ENCODE measurements around the gene LSAMP. TPM values are rescaled to one million over a fixed set of nuclear protein-coding genes. Genes with fewer than 3 reads are reported as not detected.

LSAMP gene
- total RNA-seq, 4 donors from 2014 or later: 0.30 to 5.5 (median 1.4) TPM

DNA sequence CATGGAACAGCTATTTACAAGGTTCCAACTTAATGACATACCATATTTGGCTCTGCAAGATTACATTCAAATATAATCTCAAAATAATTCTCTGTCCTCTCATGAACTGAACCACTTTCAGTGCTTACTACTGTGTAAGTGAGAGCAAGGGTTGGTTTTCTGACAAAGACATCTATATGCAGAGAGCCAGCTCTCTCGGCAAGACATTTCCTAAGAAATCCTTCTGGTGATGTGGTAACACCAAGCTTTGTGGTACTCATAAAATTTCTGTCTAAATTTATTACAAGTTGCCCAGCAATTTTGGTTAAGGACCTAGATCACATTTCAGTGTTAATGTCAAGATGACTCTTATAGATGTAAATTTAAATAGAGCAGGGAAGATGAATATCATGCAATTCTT, 637.0 kb downstream of the LSAMP start:
- Histone ChIP-seq H3K4me3 (no peak overlapping the region), H3K4me1 (peaks cover 0 to 5% (median 4%) of the 10 kb centered on the region in 3 donors), H3K27me3 (no peaks in the 10 kb centered on the region), H3K27ac (no peak overlapping the region), H3K9me3 (no peaks in the 10 kb centered on the region), H3K36me3 (no peaks in the 10 kb centered on the region)
- no peak for DNase-seq
- WGBS, 2 donors: 50 to 83% methylated on average over 1 of the region's 1 CpG
- intact Hi-C loops (cut with DNase I): no loop called here
- TF ChIP-seq POLR2A (IDR thresholded peaks at IDR 0.05): no peak
- TF ChIP-seq, protein P1, sequence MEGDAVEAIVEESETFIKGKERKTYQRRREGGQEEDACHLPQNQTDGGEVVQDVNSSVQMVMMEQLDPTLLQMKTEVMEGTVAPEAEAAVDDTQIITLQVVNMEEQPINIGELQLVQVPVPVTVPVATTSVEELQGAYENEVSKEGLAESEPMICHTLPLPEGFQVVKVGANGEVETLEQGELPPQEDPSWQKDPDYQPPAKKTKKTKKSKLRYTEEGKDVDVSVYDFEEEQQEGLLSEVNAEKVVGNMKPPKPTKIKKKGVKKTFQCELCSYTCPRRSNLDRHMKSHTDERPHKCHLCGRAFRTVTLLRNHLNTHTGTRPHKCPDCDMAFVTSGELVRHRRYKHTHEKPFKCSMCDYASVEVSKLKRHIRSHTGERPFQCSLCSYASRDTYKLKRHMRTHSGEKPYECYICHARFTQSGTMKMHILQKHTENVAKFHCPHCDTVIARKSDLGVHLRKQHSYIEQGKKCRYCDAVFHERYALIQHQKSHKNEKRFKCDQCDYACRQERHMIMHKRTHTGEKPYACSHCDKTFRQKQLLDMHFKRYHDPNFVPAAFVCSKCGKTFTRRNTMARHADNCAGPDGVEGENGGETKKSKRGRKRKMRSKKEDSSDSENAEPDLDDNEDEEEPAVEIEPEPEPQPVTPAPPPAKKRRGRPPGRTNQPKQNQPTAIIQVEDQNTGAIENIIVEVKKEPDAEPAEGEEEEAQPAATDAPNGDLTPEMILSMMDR (IDR thresholded peaks at IDR 0.05): no peak

DNA sequence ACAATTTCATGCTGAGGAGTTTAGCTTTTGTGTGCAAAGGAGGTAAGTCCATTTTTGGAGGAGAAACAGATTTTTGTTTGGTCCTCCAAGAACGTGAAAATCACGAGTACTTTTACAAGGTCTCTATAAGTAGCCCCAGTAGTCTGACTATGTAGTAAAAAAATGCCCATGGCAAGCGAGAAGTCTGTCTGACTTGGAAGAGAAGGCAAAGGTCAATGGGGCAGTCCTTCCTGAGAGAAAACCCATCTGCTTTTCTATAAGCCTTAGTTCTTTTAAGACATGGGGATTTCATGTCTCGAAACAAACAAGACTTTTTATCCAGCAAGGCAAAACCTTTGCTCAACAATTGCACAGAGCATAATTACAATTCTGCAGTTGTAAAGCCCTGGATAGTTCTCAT, 638.8 kb downstream of the LSAMP start:
- no peak overlapping the region for H3K4me3 ChIP-seq
- DNase-seq: no peak
- no peak for TF ChIP-seq POLR2A (IDR thresholded peaks at IDR 0.05)
- TF ChIP-seq, protein P1 (IDR thresholded peaks at IDR 0.05): no peak
- WGBS, 2 donors: 73 to 85% methylated on average over 4 of the region's 4 CpGs
- H3K27me3 ChIP-seq: no peaks in the 10 kb centered on the region
- no peaks in the 10 kb centered on the region for H3K36me3 ChIP-seq
- H3K27ac ChIP-seq: no peak overlapping the region
- H3K4me1 ChIP-seq: peaks cover 0 to 5% (median 4%) of the 10 kb centered on the region in 3 donors
- intact Hi-C loops (cut with DNase I): no loop called here
- H3K9me3 ChIP-seq: no peaks in the 10 kb centered on the region

DNA sequence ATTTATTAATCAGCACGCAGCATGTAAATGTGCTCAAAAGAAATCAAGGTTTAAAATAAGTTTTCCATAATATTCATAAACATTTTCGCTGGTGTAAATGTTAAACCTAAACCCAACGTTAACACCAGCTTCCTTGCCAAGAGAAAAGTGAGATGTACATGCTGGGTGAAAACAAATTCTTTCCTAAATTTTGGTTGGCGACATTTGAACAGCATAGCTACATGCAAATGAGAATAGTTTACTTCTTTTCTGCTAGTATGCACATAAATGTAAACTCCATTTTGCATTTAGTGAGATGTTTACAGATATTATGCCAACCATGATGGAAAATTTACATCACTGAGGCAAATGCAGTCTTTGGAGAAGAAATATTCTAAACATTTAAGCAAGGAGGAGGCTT, 639.8 kb downstream of the LSAMP start:
- no peak for TF ChIP-seq POLR2A (IDR thresholded peaks at IDR 0.05)
- Histone ChIP-seq H3K36me3 (no peaks in the 10 kb centered on the region), H3K9me3 (no peaks in the 10 kb centered on the region), H3K27ac (no peak overlapping the region), H3K4me3 (no peak overlapping the region), H3K4me1 (peaks cover 0 to 5% (median 4%) of the 10 kb centered on the region in 3 donors), H3K27me3 (no peaks in the 10 kb centered on the region)
- no peak for DNase-seq
- 73 to 84% methylated on average over 4 of the region's 4 CpGs for WGBS, 2 donors
- intact Hi-C loops (cut with DNase I): no loop called here

DNA sequence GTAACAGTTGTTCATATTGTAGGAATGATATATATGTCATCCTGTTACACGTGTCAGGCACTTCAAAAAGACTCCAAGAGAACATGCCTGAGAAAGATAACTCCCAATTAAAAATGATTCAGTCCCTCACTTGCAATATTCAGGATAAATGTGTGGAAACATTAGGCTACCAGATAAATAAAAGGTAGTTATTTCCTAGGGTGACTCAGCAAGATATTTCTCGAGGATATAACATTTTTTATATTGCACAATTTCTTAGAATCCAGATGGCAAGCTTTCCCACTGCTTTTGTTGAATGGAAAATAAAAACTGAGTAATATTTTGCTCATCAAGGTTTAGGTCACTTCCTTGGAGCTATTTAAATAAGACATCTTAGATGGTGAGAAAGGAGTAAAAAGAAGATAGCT, 640.6 kb downstream of the LSAMP start:
- H3K36me3 ChIP-seq: no peaks in the 10 kb centered on the region
- TF ChIP-seq, protein P1 (IDR thresholded peaks at IDR 0.05): no peak
- no peak for TF ChIP-seq POLR2A (IDR thresholded peaks at IDR 0.05)
- no peak overlapping the region for H3K27ac ChIP-seq
- 12 to 23% methylated on average over 2 of the region's 2 CpGs for WGBS, 2 donors
- H3K9me3 ChIP-seq: no peaks in the 10 kb centered on the region
- no peak for DNase-seq
- intact Hi-C loops (cut with DNase I): no loop called here
- H3K27me3 ChIP-seq: no peaks in the 10 kb centered on the region
- peaks cover 0 to 5% (median 4%) of the 10 kb centered on the region in 3 donors for H3K4me1 ChIP-seq
- no peak overlapping the region for H3K4me3 ChIP-seq

DNA sequence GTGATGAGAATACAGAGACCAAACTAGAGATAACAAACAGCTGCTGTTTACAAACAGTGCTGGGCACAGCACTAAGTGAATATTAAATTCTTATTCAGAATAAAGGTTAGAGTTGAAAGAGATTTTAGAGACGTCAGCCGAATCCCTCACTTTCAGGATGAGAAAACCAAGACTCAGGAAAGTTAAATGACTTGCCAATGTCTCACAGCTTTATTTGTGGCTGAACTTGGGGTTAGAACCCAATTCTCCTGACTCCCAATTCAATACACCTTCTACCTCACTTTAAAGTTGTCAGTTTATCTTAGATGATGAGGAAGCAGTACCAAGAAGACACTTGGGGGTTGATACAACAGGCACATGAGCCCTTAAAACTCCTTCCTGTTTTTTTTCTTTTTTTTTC, 641.1 kb downstream of the LSAMP start:
- Histone ChIP-seq H3K4me1 (peaks cover 0 to 5% (median 4%) of the 10 kb centered on the region in 3 donors), H3K27me3 (no peaks in the 10 kb centered on the region), H3K36me3 (no peaks in the 10 kb centered on the region), H3K9me3 (no peaks in the 10 kb centered on the region), H3K4me3 (no peak overlapping the region), H3K27ac (no peak overlapping the region)
- no peak for TF ChIP-seq POLR2A (IDR thresholded peaks at IDR 0.05)
- TF ChIP-seq, protein P1 (IDR thresholded peaks at IDR 0.05): no peak
- 61 to 62% methylated on average over 2 of the region's 2 CpGs for WGBS, 2 donors
- intact Hi-C loops (cut with DNase I): no loop called here
- no peak for DNase-seq

DNA sequence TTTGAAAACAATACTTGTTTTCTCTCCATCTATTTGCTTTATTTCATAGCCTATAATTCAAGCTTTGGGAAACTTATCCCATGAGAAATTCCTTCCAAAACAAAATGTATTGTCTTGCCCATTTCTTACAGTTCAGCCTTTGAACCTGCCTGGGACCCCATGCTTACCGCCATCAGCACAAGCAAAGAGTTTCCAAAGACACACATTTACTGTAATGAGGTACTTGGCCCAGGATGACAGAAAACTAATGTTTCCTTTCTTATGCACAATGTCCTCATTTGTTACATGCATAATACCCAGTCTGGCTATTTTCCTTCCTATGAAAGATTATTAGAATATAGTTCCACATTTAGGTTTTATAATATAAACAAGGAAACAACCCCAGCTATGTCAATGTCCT, 641.6 kb downstream of the LSAMP start:
- Histone ChIP-seq H3K4me3 (no peak overlapping the region), H3K36me3 (no peaks in the 10 kb centered on the region), H3K9me3 (no peaks in the 10 kb centered on the region), H3K4me1 (peaks cover 0 to 5% (median 4%) of the 10 kb centered on the region in 3 donors), H3K27me3 (no peaks in the 10 kb centered on the region), H3K27ac (no peak overlapping the region)
- intact Hi-C loops (cut with DNase I): no loop called here
- no peak for DNase-seq
- WGBS, 2 donors: 54 to 67% methylated on average over 1 of the region's 1 CpG
- TF ChIP-seq, protein P1 (IDR thresholded peaks at IDR 0.05): no peak
- TF ChIP-seq POLR2A (IDR thresholded peaks at IDR 0.05): no peak

Data from esophagus squamous epithelium (tissue), 5 donors.